Activated naive CD4-positive, alpha-beta T cell treated with anti-CD3 and anti-CD28 coated beads, Interleukin-2, amount 50 U/mL, for 72 hours (primary cell): ENCODE measurements around the gene TRMT61A. TPM values are rescaled to one million over a fixed set of nuclear protein-coding genes. Genes with fewer than 3 reads are reported as not detected.

Source experiments
- ATAC-seq, 2 donors: fragments of 150-1000 bp; cut with Tn5 transposase; 2 replicates each; pipeline ENCODE4 v1.10.0; 2021; ENCODE audit warnings: mild to moderate bottlenecking in 2 of 2, moderate library complexity in 2 of 2
- DNase-seq, 2 donors: peaks; one replicate each; pipeline ENCODE4 v3.0.0; 2021 to 2022; ENCODE audit warnings: low spot score in 2 of 2
- H3K27ac Mint-ChIP-seq, 2 donors: one replicate each; pipeline ENCODE4 v1.8.0; 2022; ENCODE audit warnings: mild to moderate bottlenecking in 2 of 2, mixed read lengths in 2 of 2
- H3K36me3 Mint-ChIP-seq, 2 donors: one replicate each; pipeline ENCODE4 v1.8.0; 2022; ENCODE audit warnings: mixed read lengths in 2 of 2
- H3K9me3 Mint-ChIP-seq, 2 donors: one replicate each; pipeline ENCODE4 v1.8.0; 2022; ENCODE audit warnings: mixed read lengths in 2 of 2
- total RNA-seq, 2 donors: library from RNA; stranded (reverse); gene quantifications; one replicate each; pipeline ENCODE4 v1.2.3, GENCODE V29; 2022

The TRMT61A gene
- total RNA-seq: 1 to 10 TPM; 5.6 to 9.2 TPM

GRCh38 chr14:103528587-103529382 lies at the start of gene TRMT61A:
TSS of gene TRMT61A (plus strand) at chr14:103529196. CDS start at chr14:103529979, 783 bp downstream.
- Mint-ChIP-seq H3K36me3 (peaks cover 0 to 5% of the 10 kb centered on the region in 2 donors), H3K9me3 (no peaks in the 10 kb centered on the region), H3K27ac (peak within 1 kb of the TSS; percentile 91 to 97)
- DNase-seq (peak; percentile 72 to 81), ATAC-seq (peak; percentile 72 to 80)

DNA sequence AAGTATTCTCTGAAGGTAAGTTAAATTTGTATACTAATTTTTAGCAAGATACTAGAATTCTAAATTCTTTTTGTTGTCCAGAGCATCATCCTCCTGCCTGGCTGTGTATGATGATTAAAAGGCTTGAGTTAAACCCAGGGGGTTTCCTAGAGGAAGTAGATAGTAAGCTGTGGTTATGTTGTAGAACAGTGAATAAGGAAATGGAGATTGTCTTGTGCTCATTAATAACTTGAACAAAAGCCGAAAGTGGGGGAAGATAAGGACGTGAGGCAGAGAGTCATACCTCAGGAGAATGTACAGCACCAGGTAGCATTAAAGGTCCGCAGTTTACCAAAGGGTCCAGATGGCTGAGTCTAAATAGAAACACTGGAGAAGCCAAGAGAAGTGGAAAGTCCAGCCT lies 48.4 kb upstream of the TRMT61A start:
- H3K36me3 Mint-ChIP-seq: peaks cover 0 to 19% of the 10 kb centered on the region in 2 donors
- peak; percentile 55 to 65 for ATAC-seq
- H3K9me3 Mint-ChIP-seq: no peaks in the 10 kb centered on the region
- DNase-seq: no peak
- H3K27ac Mint-ChIP-seq: peak overlapping the region; percentile 8 to 72

- peaks cover 0 to 15% of the 10 kb centered on the region in 2 donors for H3K36me3 Mint-ChIP-seq
- no peaks in the 10 kb centered on the region for H3K9me3 Mint-ChIP-seq
- no peak for DNase-seq
- peak overlapping the region in 1 of 2 donors; percentile 29 for H3K27ac Mint-ChIP-seq
- ATAC-seq: no peak
These were observed 45.4 kb upstream of the TRMT61A start for GRCh38 chr14:103483600-103483999.

DNA sequence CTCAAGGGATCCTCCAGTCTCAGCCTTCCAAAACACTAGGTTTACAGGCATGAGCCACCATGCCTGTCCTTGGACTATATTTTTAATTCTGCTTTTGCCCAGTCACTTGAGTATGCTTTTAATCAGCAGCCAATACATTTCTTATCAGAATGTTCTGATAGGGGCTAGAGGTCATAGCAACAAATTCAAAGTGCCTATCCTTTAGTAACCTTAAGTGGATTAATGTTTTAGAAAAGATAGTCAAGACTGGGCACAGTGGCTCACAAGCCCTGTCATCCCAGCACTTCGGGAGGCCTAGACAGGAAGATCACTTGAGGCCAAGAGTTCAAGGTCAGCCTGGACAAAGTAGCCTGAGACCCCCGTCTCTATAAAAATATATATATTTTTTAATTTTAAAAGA lies 43.5 kb upstream of the TRMT61A start:
- Mint-ChIP-seq H3K27ac (no peak overlapping the region), H3K9me3 (no peaks in the 10 kb centered on the region), H3K36me3 (peaks cover 0 to 12% of the 10 kb centered on the region in 2 donors)
- no peak for DNase-seq
- no peak for ATAC-seq

DNA sequence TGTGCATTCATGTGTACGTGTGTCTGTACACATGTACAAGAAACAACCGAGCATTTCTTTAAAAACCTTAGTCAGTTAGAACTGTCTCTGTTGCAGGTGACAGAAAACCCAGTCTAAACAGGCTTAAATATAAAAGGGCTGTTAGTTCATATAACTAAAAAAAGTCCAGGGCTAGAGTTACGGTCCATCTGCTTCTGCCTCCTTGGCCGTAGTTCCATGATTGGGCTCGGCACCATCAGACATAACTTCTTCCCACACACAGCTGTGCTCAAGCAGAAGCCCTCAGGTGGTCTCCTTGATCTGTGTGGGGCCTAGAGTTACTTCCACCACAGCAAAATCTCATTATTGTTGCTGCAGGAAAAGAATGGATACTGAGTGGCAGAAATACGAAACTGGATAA lies 40.9 kb upstream of the TRMT61A start:
- ATAC-seq: no peak
- H3K9me3 Mint-ChIP-seq: no peaks in the 10 kb centered on the region
- H3K36me3 Mint-ChIP-seq: no peaks in the 10 kb centered on the region
- no peak overlapping the region for H3K27ac Mint-ChIP-seq
- no peak for DNase-seq

- DNase-seq (no peak), ATAC-seq (no peak)
- H3K36me3 Mint-ChIP-seq: no peaks in the 10 kb centered on the region
- no peaks in the 10 kb centered on the region for H3K9me3 Mint-ChIP-seq
- H3K27ac Mint-ChIP-seq: peak overlapping the region in 1 of 2 donors; percentile 31
These were observed 40.0 kb upstream of the TRMT61A start for GRCh38 chr14:103488960-103489359.

DNA sequence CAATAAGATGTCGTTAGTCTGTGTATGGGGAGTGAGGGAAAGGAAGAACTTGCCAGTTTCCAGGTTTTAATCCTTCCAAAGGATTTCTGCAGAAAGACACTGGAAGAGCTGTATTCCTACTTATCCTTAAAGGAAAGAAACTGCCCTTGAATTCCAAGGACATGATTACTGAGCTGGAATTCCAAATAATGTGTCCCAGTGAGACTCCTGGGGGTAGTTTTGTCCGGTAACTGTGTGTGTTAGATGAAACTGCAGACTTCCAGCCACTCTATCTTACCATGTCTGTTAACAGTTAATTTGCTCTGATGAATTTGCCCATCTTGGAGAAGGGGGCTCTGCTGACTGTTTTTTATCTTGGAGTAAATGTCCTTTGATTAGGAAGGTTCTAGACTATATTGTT lies 39.4 kb upstream of the TRMT61A start:
- Mint-ChIP-seq H3K36me3 (no peaks in the 10 kb centered on the region), H3K27ac (peak overlapping the region in 1 of 2 donors; percentile 31), H3K9me3 (no peaks in the 10 kb centered on the region)
- no peak for DNase-seq
- no peak for ATAC-seq

DNA sequence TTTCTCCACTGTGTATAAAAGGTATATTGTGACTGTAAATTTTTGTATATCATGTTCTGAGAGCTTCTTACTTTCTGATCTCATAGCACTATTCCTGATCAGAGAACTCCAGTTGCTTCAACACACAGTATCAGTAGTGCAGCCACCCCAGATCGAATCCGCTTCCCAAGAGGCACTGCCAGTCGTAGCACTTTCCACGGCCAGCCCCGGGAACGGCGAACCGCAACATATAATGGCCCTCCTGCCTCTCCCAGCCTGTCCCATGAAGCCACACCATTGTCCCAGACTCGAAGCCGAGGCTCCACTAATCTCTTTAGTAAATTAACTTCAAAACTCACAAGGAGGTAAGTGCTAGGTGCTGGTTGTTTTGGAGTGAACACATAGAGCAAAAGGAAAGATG lies 37.3 kb upstream of the TRMT61A start:
- Mint-ChIP-seq H3K9me3 (no peaks in the 10 kb centered on the region), H3K27ac (no peak overlapping the region), H3K36me3 (no peaks in the 10 kb centered on the region)
- no peak for ATAC-seq
- DNase-seq: no peak

GRCh38 chr14:103492156-103492925 lies 36.7 kb upstream of the TRMT61A start:
- Mint-ChIP-seq H3K27ac (peak overlapping the region in 1 of 2 donors; percentile 33), H3K36me3 (no peaks in the 10 kb centered on the region), H3K9me3 (no peaks in the 10 kb centered on the region)
- no peak for DNase-seq
- no peak for ATAC-seq

DNA sequence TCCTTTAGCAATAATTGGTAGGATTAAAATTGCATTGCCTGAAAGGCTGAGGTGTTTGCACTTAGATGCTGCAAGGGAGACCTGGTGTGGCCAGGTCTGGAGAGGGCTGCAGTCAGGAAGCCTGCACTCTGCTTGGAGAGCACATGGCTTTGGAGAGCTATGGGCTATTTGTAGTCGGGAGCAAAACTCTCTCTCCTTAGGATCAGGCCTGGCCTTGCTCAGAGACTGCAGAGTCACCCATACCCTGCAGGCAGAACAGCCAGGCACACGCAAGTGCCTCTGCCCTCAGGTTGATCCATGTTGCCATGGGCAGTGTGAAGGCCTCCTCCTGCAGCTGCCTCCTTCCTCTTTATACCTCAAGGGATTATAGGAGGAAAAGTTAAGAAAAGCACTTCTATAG lies 33.1 kb upstream of the TRMT61A start:
- Mint-ChIP-seq H3K36me3 (no peaks in the 10 kb centered on the region), H3K9me3 (no peaks in the 10 kb centered on the region)

DNA sequence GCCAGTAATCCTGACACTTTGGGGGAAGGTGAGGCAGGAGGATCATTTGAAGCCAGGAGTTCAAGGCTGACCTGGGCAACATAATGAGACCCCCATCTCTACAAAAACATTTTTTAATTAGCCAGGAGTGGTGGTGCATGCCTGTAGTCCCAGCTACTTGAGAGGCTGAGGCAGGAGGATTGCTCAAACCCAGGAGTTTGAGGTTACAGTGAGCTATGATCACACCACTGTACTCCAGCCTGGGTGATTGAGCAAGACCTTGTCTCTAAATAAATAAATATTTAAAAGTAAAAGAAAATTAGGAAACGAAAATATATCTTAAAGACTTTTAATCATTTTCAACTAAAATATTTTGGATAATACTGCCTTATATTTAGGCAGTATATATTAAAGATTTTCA lies 32.2 kb upstream of the TRMT61A start:
- ATAC-seq (no peak), DNase-seq (no peak)
- Mint-ChIP-seq H3K36me3 (no peaks in the 10 kb centered on the region), H3K9me3 (no peaks in the 10 kb centered on the region), H3K27ac (no peak overlapping the region)

More for the DNA sequence above, 33.1 kb upstream of the TRMT61A start:
- no peak overlapping the region for H3K27ac Mint-ChIP-seq
- DNase-seq (no peak), ATAC-seq (no peak)

- Mint-ChIP-seq H3K36me3 (peaks cover 0 to 5% of the 10 kb centered on the region in 2 donors), H3K9me3 (no peaks in the 10 kb centered on the region), H3K27ac (no peak overlapping the region)
- ATAC-seq: peak; percentile 30 to 40
- no peak for DNase-seq
These were observed 29.3 kb upstream of the TRMT61A start for GRCh38 chr14:103499709-103500108.

- Mint-ChIP-seq H3K9me3 (no peaks in the 10 kb centered on the region), H3K27ac (no peak overlapping the region), H3K36me3 (peaks cover 0 to 5% of the 10 kb centered on the region in 2 donors)
- DNase-seq: peak in 1 of 2 donors; percentile 82
- peak; percentile 82 to 87 for ATAC-seq
These were observed 28.6 kb upstream of the TRMT61A start for GRCh38 chr14:103500148-103500990.

GRCh38 chr14:103501041-103501870 lies 27.7 kb upstream of the TRMT61A start:
- H3K27ac Mint-ChIP-seq: peak overlapping the region in 1 of 2 donors; percentile 72
- ATAC-seq (no peak), DNase-seq (no peak)
- H3K36me3 Mint-ChIP-seq: peaks cover 0 to 5% of the 10 kb centered on the region in 2 donors
- H3K9me3 Mint-ChIP-seq: no peaks in the 10 kb centered on the region

DNA sequence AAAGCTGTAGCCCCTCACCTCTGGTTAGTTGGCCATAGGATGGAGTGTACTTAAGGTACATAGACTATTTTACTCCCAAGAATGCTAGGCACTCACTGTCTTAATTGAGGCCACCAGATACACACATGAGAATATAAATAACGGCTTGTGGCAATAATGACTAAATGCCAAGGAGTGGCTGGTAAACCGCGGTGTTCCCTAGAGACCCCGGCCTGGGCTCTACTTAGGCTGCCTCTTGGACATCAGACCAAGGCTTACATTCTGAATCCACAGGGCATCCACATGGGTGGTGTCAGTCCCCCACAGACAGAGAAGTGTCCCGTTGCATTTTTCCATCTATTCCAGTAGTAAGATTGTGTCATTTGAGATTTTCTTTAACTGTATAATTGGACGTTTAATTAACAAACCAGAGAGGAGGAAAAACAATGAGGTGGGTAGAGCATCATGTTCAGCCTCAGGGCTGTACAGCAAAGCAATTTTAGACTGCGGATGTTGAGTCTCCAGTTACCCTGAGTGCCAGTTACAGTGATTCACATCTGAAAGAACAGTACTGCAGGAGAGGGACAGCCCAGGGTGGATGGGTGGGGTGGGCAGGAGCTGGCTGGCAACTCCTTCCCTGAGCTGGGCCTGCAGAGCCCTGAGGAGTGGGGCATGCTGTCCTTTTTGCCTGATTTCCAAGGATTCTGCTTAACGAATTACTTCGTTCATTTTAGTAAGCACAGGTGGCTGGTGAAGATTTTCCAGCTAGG lies 26.9 kb upstream of the TRMT61A start:
- peaks cover 0 to 5% of the 10 kb centered on the region in 2 donors for H3K36me3 Mint-ChIP-seq
- ATAC-seq: no peak
- DNase-seq: no peak
- no peaks in the 10 kb centered on the region for H3K9me3 Mint-ChIP-seq
- H3K27ac Mint-ChIP-seq: peak overlapping the region in 1 of 2 donors; percentile 33
